ENCODE data around the gene TRAF4. TPM values are rescaled to one million over a fixed set of nuclear protein-coding genes. Genes with fewer than 3 reads are reported as not detected.

Gene TRAF4
- total RNA-seq, 1 experiment from 2014 or later: 268 TPM

DNA sequence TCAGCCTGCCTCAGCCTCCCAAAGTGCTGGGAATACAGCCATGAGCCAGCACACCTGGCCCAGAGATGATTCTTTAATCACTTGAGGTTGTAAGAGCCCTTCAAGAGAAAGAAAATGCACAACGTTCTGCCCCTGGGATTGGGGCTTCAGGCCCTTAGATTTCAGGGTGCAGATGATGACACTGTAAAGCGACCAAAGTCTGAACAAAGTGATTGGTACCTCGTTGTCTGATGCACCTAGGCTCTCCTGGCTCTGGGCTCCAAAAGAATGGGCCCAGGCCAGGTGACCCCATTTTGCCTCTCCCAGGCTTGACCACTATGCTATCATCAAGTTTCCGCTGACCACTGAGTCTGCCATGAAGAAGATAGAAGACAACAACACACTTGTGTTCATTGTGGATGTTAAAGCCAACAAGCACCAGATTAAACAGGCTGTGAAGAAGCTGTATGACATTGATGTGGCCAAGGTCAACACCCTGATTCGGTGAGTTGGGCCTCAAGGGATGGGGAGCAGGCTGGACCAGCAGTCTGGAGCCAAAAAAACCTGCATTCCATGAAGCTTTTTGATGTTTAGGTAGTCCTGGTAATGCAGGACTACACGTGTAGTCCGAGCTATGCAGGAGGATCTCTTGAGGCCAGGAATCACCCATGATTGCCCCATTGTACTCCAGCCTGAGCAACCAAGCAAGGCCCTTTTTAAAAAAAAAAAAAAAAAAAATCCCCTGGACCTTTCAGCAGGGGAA, 21.2 kb upstream of the TRAF4 start:
- Mint-ChIP-seq H3K27me3 (ENCODE audit: low read depth) (no peaks in the 10 kb centered on the region), H3K9me3 (no peaks in the 10 kb centered on the region), H3K27ac (peak overlapping the region; percentile 100), H3K4me3 (peak overlapping the region; percentile 100), H3K36me3 (peaks cover 48% of the 10 kb centered on the region), H3K4me1 (peaks cover 55% of the 10 kb centered on the region)
- ChIA-PET CTCF (interaction anchor here (1.3 to 1.9 kb wide), 2 partner anchors 11 to 41 kb away, joined by 4 to 6 read pairs; partner anchors contain the start of gene PROCA1), POLR2A (interaction anchor here (1.4 kb wide), 1 partner anchor 12 kb away, joined by 8 read pairs; the partner anchor contains the start of gene PROCA1)
- no peak for DNase-seq (ENCODE audit: low spot score)
- TF ChIP-seq, protein P1, sequence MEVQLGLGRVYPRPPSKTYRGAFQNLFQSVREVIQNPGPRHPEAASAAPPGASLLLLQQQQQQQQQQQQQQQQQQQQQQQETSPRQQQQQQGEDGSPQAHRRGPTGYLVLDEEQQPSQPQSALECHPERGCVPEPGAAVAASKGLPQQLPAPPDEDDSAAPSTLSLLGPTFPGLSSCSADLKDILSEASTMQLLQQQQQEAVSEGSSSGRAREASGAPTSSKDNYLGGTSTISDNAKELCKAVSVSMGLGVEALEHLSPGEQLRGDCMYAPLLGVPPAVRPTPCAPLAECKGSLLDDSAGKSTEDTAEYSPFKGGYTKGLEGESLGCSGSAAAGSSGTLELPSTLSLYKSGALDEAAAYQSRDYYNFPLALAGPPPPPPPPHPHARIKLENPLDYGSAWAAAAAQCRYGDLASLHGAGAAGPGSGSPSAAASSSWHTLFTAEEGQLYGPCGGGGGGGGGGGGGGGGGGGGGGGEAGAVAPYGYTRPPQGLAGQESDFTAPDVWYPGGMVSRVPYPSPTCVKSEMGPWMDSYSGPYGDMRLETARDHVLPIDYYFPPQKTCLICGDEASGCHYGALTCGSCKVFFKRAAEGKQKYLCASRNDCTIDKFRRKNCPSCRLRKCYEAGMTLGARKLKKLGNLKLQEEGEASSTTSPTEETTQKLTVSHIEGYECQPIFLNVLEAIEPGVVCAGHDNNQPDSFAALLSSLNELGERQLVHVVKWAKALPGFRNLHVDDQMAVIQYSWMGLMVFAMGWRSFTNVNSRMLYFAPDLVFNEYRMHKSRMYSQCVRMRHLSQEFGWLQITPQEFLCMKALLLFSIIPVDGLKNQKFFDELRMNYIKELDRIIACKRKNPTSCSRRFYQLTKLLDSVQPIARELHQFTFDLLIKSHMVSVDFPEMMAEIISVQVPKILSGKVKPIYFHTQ (CRISPR knock-in tag; IDR thresholded peaks at IDR 0.05): no peak
- TF ChIP-seq, protein P2, sequence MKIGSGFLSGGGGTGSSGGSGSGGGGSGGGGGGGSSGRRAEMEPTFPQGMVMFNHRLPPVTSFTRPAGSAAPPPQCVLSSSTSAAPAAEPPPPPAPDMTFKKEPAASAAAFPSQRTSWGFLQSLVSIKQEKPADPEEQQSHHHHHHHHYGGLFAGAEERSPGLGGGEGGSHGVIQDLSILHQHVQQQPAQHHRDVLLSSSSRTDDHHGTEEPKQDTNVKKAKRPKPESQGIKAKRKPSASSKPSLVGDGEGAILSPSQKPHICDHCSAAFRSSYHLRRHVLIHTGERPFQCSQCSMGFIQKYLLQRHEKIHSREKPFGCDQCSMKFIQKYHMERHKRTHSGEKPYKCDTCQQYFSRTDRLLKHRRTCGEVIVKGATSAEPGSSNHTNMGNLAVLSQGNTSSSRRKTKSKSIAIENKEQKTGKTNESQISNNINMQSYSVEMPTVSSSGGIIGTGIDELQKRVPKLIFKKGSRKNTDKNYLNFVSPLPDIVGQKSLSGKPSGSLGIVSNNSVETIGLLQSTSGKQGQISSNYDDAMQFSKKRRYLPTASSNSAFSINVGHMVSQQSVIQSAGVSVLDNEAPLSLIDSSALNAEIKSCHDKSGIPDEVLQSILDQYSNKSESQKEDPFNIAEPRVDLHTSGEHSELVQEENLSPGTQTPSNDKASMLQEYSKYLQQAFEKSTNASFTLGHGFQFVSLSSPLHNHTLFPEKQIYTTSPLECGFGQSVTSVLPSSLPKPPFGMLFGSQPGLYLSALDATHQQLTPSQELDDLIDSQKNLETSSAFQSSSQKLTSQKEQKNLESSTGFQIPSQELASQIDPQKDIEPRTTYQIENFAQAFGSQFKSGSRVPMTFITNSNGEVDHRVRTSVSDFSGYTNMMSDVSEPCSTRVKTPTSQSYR (CRISPR knock-in tag; IDR thresholded peaks at IDR 0.05): no peak
- TF ChIP-seq, protein P3, sequence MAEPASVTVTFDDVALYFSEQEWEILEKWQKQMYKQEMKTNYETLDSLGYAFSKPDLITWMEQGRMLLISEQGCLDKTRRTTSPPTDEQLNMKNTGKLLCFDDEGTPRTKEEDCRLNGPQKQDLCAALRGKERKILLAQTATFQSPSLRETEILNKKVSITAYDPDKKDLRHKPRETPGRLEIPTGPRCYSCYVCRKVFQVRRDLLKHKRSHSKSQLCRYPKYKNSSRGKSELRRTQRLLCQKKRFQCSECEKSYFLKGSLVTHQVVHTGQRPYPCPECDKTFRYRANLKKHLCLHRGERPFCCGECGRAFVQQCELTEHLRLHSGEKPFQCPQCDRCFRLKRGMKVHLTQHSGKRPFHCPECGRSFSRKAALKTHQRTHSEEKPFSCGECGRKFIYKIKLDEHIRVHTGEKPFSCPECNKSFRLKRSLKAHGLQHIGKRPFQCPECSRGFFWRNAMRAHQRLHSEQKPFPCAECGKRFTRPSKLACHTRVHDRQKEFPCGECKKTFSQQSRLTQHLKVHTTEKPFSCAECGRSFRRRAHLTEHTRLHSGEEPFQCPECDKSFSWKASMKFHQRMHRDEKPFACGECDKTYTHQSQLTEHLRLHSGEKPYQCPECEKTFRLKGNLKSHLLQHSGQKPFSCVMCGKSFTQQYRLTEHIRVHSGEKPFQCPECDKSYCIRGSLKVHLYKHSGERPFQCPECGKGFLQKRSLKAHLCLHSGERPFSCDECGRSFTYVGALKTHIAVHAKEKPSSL (CRISPR knock-in tag; conservative IDR thresholded peaks at IDR 0.05): no peak
- TF ChIP-seq, protein P4, sequence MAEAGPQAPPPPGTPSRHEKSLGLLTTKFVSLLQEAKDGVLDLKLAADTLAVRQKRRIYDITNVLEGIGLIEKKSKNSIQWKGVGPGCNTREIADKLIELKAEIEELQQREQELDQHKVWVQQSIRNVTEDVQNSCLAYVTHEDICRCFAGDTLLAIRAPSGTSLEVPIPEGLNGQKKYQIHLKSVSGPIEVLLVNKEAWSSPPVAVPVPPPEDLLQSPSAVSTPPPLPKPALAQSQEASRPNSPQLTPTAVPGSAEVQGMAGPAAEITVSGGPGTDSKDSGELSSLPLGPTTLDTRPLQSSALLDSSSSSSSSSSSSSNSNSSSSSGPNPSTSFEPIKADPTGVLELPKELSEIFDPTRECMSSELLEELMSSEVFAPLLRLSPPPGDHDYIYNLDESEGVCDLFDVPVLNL (CRISPR knock-in tag; IDR thresholded peaks at IDR 0.05; ENCODE audit: borderline replicate concordance, low read depth): no peak
- TF ChIP-seq NR2C2 (CRISPR knock-in tag; IDR thresholded peaks at IDR 0.05): no peak
- TF ChIP-seq, protein P5, sequence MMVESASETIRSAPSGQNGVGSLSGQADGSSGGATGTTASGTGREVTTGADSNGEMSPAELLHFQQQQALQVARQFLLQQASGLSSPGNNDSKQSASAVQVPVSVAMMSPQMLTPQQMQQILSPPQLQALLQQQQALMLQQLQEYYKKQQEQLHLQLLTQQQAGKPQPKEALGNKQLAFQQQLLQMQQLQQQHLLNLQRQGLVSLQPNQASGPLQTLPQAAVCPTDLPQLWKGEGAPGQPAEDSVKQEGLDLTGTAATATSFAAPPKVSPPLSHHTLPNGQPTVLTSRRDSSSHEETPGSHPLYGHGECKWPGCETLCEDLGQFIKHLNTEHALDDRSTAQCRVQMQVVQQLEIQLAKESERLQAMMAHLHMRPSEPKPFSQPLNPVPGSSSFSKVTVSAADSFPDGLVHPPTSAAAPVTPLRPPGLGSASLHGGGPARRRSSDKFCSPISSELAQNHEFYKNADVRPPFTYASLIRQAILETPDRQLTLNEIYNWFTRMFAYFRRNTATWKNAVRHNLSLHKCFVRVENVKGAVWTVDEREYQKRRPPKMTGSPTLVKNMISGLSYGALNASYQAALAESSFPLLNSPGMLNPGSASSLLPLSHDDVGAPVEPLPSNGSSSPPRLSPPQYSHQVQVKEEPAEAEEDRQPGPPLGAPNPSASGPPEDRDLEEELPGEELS (CRISPR knock-in tag; IDR thresholded peaks at IDR 0.05): no peak
- TF ChIP-seq ZNF396 (CRISPR knock-in tag; IDR thresholded peaks at IDR 0.05; ENCODE audit: borderline replicate concordance): no peak
- TF ChIP-seq, protein P6, sequence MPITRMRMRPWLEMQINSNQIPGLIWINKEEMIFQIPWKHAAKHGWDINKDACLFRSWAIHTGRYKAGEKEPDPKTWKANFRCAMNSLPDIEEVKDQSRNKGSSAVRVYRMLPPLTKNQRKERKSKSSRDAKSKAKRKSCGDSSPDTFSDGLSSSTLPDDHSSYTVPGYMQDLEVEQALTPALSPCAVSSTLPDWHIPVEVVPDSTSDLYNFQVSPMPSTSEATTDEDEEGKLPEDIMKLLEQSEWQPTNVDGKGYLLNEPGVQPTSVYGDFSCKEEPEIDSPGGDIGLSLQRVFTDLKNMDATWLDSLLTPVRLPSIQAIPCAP (CRISPR knock-in tag; IDR thresholded peaks at IDR 0.05): no peak
- TF ChIP-seq, protein P7, sequence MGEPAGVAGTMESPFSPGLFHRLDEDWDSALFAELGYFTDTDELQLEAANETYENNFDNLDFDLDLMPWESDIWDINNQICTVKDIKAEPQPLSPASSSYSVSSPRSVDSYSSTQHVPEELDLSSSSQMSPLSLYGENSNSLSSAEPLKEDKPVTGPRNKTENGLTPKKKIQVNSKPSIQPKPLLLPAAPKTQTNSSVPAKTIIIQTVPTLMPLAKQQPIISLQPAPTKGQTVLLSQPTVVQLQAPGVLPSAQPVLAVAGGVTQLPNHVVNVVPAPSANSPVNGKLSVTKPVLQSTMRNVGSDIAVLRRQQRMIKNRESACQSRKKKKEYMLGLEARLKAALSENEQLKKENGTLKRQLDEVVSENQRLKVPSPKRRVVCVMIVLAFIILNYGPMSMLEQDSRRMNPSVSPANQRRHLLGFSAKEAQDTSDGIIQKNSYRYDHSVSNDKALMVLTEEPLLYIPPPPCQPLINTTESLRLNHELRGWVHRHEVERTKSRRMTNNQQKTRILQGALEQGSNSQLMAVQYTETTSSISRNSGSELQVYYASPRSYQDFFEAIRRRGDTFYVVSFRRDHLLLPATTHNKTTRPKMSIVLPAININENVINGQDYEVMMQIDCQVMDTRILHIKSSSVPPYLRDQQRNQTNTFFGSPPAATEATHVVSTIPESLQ (CRISPR knock-in tag; IDR thresholded peaks at IDR 0.05): no peak
- TF ChIP-seq ZNF263 (CRISPR knock-in tag; IDR thresholded peaks at IDR 0.05; ENCODE audit: low read depth): no peak
- no peak for TF ChIP-seq TP53 (CRISPR knock-in tag; IDR thresholded peaks at IDR 0.05)
- no peak for TF ChIP-seq ATF1 (CRISPR knock-in tag; IDR thresholded peaks at IDR 0.05)
- TF ChIP-seq SMAD3 (CRISPR knock-in tag; IDR thresholded peaks at IDR 0.05; ENCODE audit: borderline replicate concordance): no peak
- TF ChIP-seq, protein P8, sequence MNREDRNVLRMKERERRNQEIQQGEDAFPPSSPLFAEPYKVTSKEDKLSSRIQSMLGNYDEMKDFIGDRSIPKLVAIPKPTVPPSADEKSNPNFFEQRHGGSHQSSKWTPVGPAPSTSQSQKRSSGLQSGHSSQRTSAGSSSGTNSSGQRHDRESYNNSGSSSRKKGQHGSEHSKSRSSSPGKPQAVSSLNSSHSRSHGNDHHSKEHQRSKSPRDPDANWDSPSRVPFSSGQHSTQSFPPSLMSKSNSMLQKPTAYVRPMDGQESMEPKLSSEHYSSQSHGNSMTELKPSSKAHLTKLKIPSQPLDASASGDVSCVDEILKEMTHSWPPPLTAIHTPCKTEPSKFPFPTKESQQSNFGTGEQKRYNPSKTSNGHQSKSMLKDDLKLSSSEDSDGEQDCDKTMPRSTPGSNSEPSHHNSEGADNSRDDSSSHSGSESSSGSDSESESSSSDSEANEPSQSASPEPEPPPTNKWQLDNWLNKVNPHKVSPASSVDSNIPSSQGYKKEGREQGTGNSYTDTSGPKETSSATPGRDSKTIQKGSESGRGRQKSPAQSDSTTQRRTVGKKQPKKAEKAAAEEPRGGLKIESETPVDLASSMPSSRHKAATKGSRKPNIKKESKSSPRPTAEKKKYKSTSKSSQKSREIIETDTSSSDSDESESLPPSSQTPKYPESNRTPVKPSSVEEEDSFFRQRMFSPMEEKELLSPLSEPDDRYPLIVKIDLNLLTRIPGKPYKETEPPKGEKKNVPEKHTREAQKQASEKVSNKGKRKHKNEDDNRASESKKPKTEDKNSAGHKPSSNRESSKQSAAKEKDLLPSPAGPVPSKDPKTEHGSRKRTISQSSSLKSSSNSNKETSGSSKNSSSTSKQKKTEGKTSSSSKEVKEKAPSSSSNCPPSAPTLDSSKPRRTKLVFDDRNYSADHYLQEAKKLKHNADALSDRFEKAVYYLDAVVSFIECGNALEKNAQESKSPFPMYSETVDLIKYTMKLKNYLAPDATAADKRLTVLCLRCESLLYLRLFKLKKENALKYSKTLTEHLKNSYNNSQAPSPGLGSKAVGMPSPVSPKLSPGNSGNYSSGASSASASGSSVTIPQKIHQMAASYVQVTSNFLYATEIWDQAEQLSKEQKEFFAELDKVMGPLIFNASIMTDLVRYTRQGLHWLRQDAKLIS (CRISPR knock-in tag; IDR thresholded peaks at IDR 0.05; ENCODE audit: borderline replicate concordance): no peak
- no peak for TF ChIP-seq NR3C1 (CRISPR knock-in tag; conservative IDR thresholded peaks at IDR 0.05; ENCODE audit: low read depth)
- no peak for TF ChIP-seq ZNF121 (CRISPR knock-in tag; IDR thresholded peaks at IDR 0.05)
- no peak for ATAC-seq

All from WTC11 (cell line).